Panc1 (cell line): ENCODE data around the gene CYP39A1.

ENCODE experiments used
- CTCF ChIP-seq: fragments of 450-650 bp; IDR thresholded peaks from 2 replicates; pipeline ENCODE4 v1.5.1; 2017; ENCODE audit warnings: mild to moderate bottlenecking
- POLR2AphosphoS5 ChIP-seq: IDR thresholded peaks from 2 replicates; pipeline ENCODE4 v1.6.1; 2012; ENCODE audit warnings: mild to moderate bottlenecking, low read depth, low read length, moderate library complexity
- TCF7L2 ChIP-seq: IDR thresholded peaks from 2 replicates; pipeline ENCODE4 v1.6.1; 2011; ENCODE audit warnings: mild to moderate bottlenecking, low read depth, low read length, inconsistent platforms

- TF ChIP-seq TCF7L2: no peak
- TF ChIP-seq CTCF: no peak
- TF ChIP-seq POLR2AphosphoS5: no peak
Measured at GRCh38 chr6:46628498-46628897, 24.1 kb downstream of the CYP39A1 start.
